GM12891 (cell line): ENCODE results near the gene RNF130.

ENCODE experiments used
- DNase-seq: peaks from one replicate; pipeline ENCODE4 v3.0.0; 2011; ENCODE audit warnings: low spot score; ENCODE audit not compliant: insufficient read length
- FAIRE-seq: peaks from 2 replicates; lab custom pipeline; 2011; peaks lifted over from hg19 to GRCh38; lab: Jason Lieb, UNC
- PAX5 ChIP-seq: IDR thresholded peaks from 2 replicates; pipeline ENCODE4 v1.6.1; 2011; ENCODE audit warnings: low read length, moderate library complexity, mild to moderate bottlenecking; ENCODE audit not compliant: insufficient read depth, severe bottlenecking
- POLR2A ChIP-seq: IDR thresholded peaks from 2 replicates; pipeline ENCODE4 v1.6.1; 2011; ENCODE audit warnings: low read depth, low read length, control low read depth
- POLR2AphosphoS5 ChIP-seq: IDR thresholded peaks from 2 replicates; pipeline ENCODE4 v1.6.1; 2011; ENCODE audit warnings: low read depth, low read length, control low read depth
- POU2F2 ChIP-seq: IDR thresholded peaks from 2 replicates; pipeline ENCODE4 v1.6.1; 2011; ENCODE audit warnings: low read depth, mild to moderate bottlenecking, control low read depth, low read length, moderate library complexity
- SPI1 ChIP-seq: IDR thresholded peaks from 2 replicates; pipeline ENCODE4 v1.6.1; 2011; ENCODE audit warnings: low read depth, low read length, control low read depth
- TAF1 ChIP-seq: IDR thresholded peaks from 2 replicates; pipeline ENCODE4 v1.6.1; 2011; ENCODE audit warnings: low read depth, low read length, control low read depth

Gene RNF130

GRCh38 chr5:180078348-180078747 lies 6.8 kb upstream of the RNF130 start:
- DNase-seq = no peak
- no peak for FAIRE-seq
- TF ChIP-seq POLR2AphosphoS5 (no peak), TAF1 (no peak), SPI1 (no peak), POLR2A (no peak), PAX5 (no peak), POU2F2 (no peak)

- TF ChIP-seq POU2F2 (no peak), SPI1 (no peak), POLR2A (no peak), POLR2AphosphoS5 (no peak), TAF1 (no peak), PAX5 (no peak)
- no peak for DNase-seq
- no peak for FAIRE-seq
Observed at GRCh38 chr5:180077594-180078284, 6.2 kb upstream of the RNF130 start.

- TF ChIP-seq TAF1 (no peak), POU2F2 (no peak), SPI1 (no peak)
- FAIRE-seq = no peak
Observed at GRCh38 chr5:180075703-180076102, 4.1 kb upstream of the RNF130 start.

GRCh38 chr5:180074462-180074861 lies 2.9 kb upstream of the RNF130 start:
- no peak for FAIRE-seq
- DNase-seq = no peak
- TF ChIP-seq TAF1 (no peak), POLR2A (no peak), PAX5 (no peak)

More at GRCh38 chr5:180075703-180076102, 4.1 kb upstream of the RNF130 start:
- DNase-seq = no peak

- FAIRE-seq = no peak
- no peak for DNase-seq
- TF ChIP-seq PAX5 = no peak
- no peak for TF ChIP-seq POLR2AphosphoS5
- no peak for TF ChIP-seq POU2F2
- no peak for TF ChIP-seq POLR2A
- no peak for TF ChIP-seq TAF1
- no peak for TF ChIP-seq SPI1
Observed at GRCh38 chr5:180072556-180072955, 997 bp upstream of the RNF130 start.

- FAIRE-seq = no peak
- no peak for DNase-seq
- TF ChIP-seq SPI1 = no peak
- no peak for TF ChIP-seq TAF1
- no peak for TF ChIP-seq POLR2AphosphoS5
Observed at GRCh38 chr5:180072256-180072548, 643 bp upstream of the RNF130 start.

GRCh38 chr5:180070756-180071530 lies 616 bp downstream of the RNF130 start:
- no peak for TF ChIP-seq PAX5
- TF ChIP-seq POLR2A = no peak
- no peak for TF ChIP-seq TAF1
- no peak for TF ChIP-seq SPI1
- TF ChIP-seq POU2F2 = no peak
- no peak for TF ChIP-seq POLR2AphosphoS5
- FAIRE-seq (no peak), DNase-seq (no peak)

- FAIRE-seq = no peak
- TF ChIP-seq PAX5 = no peak
- no peak for DNase-seq
Observed at GRCh38 chr5:180069589-180070247, 1.8 kb downstream of the RNF130 start.

GRCh38 chr5:180068519-180069090 lies 3.0 kb downstream of the RNF130 start:
- TF ChIP-seq POU2F2 (no peak), POLR2AphosphoS5 (no peak), SPI1 (no peak)
- no peak for FAIRE-seq
- DNase-seq = no peak

GRCh38 chr5:180067986-180068385 lies 3.6 kb downstream of the RNF130 start:
- DNase-seq (no peak), FAIRE-seq (no peak)

More at GRCh38 chr5:180067986-180068385, 3.6 kb downstream of the RNF130 start:
- TF ChIP-seq POU2F2 (no peak), POLR2A (no peak), TAF1 (no peak), SPI1 (no peak), PAX5 (no peak), POLR2AphosphoS5 (no peak)
